Liver (tissue), 3 donors: ENCODE results near the gene IL36A.

Experiments
- GABPA ChIP-seq, 2 donors: IDR thresholded peaks in 1 of 2; conservative IDR thresholded peaks in 1 of 2; 2 replicates each; pipeline ENCODE4 v1.6.1; 2016; ENCODE audit warnings: antibody characterized with exemption in 2 of 2, mild to moderate bottlenecking in 1 of 2, moderate library complexity in 1 of 2
- JUND ChIP-seq, 2 donors: IDR thresholded peaks; 2 replicates each; pipeline ENCODE4 v1.6.1; 2016; ENCODE audit warnings: antibody characterized with exemption in 2 of 2
- MAX ChIP-seq: IDR thresholded peaks from 2 replicates; pipeline ENCODE4 v1.6.1; 2016; ENCODE audit warnings: antibody characterized with exemption
- NR2F2 ChIP-seq: IDR thresholded peaks from 2 replicates; pipeline ENCODE4 v1.6.1; 2016; ENCODE audit warnings: antibody characterized with exemption
- SP1 ChIP-seq: IDR thresholded peaks from 2 replicates; pipeline ENCODE4 v1.6.1; 2018; ENCODE audit warnings: antibody characterized with exemption, mild to moderate bottlenecking
- TAF1 ChIP-seq: conservative IDR thresholded peaks from 2 replicates; pipeline ENCODE4 v1.6.1; 2016; ENCODE audit warnings: antibody characterized with exemption, mild to moderate bottlenecking
- YY1 ChIP-seq: IDR thresholded peaks from 2 replicates; pipeline ENCODE4 v1.6.1; 2016; ENCODE audit warnings: antibody characterized with exemption, mild to moderate bottlenecking
- ZBTB33 ChIP-seq: IDR thresholded peaks from 2 replicates; pipeline ENCODE4 v1.6.1; 2016; ENCODE audit warnings: antibody characterized with exemption
- TF ChIP-seq, protein P1 (sequence below): fragments of 150-350 bp; IDR thresholded peaks from 2 replicates; pipeline ENCODE4 v1.5.1; 2017; ENCODE audit warnings: improper control_type of control experiment, low read depth, low read length; ENCODE audit not compliant: missing input control
- TF ChIP-seq, protein P2 (sequence below): IDR thresholded peaks from 2 replicates; pipeline ENCODE4 v1.6.1; 2016; ENCODE audit warnings: antibody characterized with exemption, mild to moderate bottlenecking
- donor health status: healthy.
- donor health status: healthy.

DNA sequence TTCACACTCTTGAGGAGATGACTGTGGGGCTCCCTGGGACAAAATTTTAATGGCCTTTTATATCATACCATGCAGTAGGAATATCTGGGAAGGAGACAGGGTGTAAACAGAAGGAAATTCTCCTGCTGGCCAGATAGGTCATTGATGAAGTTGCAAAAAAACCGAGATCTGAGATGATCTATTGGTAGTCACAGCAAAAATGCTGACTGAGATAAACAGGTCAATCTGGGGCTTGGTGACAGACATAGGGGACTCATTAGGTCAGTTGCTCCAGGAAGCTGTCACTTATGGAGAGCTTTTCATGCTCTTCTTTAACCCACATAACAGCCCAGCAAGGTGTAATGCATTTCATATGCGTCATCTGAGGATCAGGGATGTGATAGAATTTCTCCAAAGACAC is 2.6 kb upstream of the IL36A start:
- TF ChIP-seq, protein P1, sequence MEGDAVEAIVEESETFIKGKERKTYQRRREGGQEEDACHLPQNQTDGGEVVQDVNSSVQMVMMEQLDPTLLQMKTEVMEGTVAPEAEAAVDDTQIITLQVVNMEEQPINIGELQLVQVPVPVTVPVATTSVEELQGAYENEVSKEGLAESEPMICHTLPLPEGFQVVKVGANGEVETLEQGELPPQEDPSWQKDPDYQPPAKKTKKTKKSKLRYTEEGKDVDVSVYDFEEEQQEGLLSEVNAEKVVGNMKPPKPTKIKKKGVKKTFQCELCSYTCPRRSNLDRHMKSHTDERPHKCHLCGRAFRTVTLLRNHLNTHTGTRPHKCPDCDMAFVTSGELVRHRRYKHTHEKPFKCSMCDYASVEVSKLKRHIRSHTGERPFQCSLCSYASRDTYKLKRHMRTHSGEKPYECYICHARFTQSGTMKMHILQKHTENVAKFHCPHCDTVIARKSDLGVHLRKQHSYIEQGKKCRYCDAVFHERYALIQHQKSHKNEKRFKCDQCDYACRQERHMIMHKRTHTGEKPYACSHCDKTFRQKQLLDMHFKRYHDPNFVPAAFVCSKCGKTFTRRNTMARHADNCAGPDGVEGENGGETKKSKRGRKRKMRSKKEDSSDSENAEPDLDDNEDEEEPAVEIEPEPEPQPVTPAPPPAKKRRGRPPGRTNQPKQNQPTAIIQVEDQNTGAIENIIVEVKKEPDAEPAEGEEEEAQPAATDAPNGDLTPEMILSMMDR: no peak
- TF ChIP-seq ZBTB33 (no peak), NR2F2 (no peak), JUND (IDR thresholded peaks at IDR 0.05) (no peak), SP1 (no peak), MAX (no peak), YY1 (no peak), TAF1 (no peak), GABPA (IDR thresholded peaks at IDR 0.05 in 1 of 2, conservative IDR thresholded peaks at IDR 0.05 in 1 of 2) (no peak)
- TF ChIP-seq, protein P2, sequence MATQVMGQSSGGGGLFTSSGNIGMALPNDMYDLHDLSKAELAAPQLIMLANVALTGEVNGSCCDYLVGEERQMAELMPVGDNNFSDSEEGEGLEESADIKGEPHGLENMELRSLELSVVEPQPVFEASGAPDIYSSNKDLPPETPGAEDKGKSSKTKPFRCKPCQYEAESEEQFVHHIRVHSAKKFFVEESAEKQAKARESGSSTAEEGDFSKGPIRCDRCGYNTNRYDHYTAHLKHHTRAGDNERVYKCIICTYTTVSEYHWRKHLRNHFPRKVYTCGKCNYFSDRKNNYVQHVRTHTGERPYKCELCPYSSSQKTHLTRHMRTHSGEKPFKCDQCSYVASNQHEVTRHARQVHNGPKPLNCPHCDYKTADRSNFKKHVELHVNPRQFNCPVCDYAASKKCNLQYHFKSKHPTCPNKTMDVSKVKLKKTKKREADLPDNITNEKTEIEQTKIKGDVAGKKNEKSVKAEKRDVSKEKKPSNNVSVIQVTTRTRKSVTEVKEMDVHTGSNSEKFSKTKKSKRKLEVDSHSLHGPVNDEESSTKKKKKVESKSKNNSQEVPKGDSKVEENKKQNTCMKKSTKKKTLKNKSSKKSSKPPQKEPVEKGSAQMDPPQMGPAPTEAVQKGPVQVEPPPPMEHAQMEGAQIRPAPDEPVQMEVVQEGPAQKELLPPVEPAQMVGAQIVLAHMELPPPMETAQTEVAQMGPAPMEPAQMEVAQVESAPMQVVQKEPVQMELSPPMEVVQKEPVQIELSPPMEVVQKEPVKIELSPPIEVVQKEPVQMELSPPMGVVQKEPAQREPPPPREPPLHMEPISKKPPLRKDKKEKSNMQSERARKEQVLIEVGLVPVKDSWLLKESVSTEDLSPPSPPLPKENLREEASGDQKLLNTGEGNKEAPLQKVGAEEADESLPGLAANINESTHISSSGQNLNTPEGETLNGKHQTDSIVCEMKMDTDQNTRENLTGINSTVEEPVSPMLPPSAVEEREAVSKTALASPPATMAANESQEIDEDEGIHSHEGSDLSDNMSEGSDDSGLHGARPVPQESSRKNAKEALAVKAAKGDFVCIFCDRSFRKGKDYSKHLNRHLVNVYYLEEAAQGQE: no peak
